SK-N-SH treated with all-trans-retinoic acid at 6 μM for 48 hours (cell line): Measurements from ENCODE around the gene GTF2H4.

ENCODE experiments used
- ATAC-seq: fragments of 200-7000 bp; cut with Tn5 transposase; 3 replicates; pipeline ENCODE4 v1.9.1; 2020; ENCODE audit warnings: mild to moderate bottlenecking, moderate library complexity
- ARNTL ChIP-seq: fragments of 450-650 bp; formaldehyde crosslinking; IDR thresholded peaks from 2 replicates; pipeline ENCODE4 v1.5.0; 2020; ENCODE audit warnings: low read depth, mild to moderate bottlenecking, moderate library complexity, borderline replicate concordance
- BACH2 ChIP-seq: fragments of 250-450 bp; sonication (Bioruptor Pico); IDR thresholded peaks from 2 replicates; pipeline ENCODE4 v1.9.0; 2021; ENCODE audit warnings: mild to moderate bottlenecking, borderline replicate concordance
- CREB5 ChIP-seq: fragments of 250-450 bp; sonication (Bioruptor Pico); IDR thresholded peaks from 2 replicates; pipeline ENCODE4 v1.5.1; 2020; ENCODE audit warnings: low read depth, mild to moderate bottlenecking, moderate library complexity
- CSDC2 ChIP-seq: fragments of 250-450 bp; sonication (Bioruptor Pico); IDR thresholded peaks from 2 replicates; pipeline ENCODE4 v1.5.0; 2020; ENCODE audit warnings: mild to moderate bottlenecking, moderate library complexity
- CSRNP3 ChIP-seq: fragments of 250-450 bp; sonication (Bioruptor Pico); IDR thresholded peaks from 2 replicates; pipeline ENCODE4 v1.5.1; 2021; ENCODE audit warnings: mild to moderate bottlenecking, moderate library complexity
- ESRRG ChIP-seq: fragments of 250-450 bp; sonication (Bioruptor Pico); IDR thresholded peaks from 2 replicates; pipeline ENCODE4 v1.6.1; 2021; ENCODE audit warnings: mild to moderate bottlenecking
- GLIS3 ChIP-seq: fragments of 250-450 bp; sonication (Bioruptor Pico); IDR thresholded peaks from 2 replicates; pipeline ENCODE4 v1.5.0; 2020; ENCODE audit warnings: mild to moderate bottlenecking, moderate library complexity
- ISL1 ChIP-seq: fragments of 250-450 bp; sonication (Bioruptor Pico); IDR thresholded peaks from 2 replicates; pipeline ENCODE4 v2.1.2; 2022; ENCODE audit warnings: mild to moderate bottlenecking, moderate library complexity
- PATZ1 ChIP-seq: fragments of 250-450 bp; sonication (Bioruptor Pico); IDR thresholded peaks from 2 replicates; pipeline ENCODE4 v1.8.0; 2020; ENCODE audit warnings: mild to moderate bottlenecking, moderate library complexity, borderline replicate concordance
- POU6F1 ChIP-seq: fragments of 250-450 bp; sonication (Bioruptor Pico); IDR thresholded peaks from 2 replicates; pipeline ENCODE4 v1.8.0; 2021; ENCODE audit warnings: low read depth, mild to moderate bottlenecking, moderate library complexity, borderline replicate concordance
- PPARA ChIP-seq: fragments of 250-450 bp; sonication (Bioruptor Pico); IDR thresholded peaks from 2 replicates; pipeline ENCODE4 v1.5.0; 2020; ENCODE audit warnings: mild to moderate bottlenecking, borderline replicate concordance
- RARB ChIP-seq: fragments of 250-450 bp; sonication (Bioruptor Pico); IDR thresholded peaks from 2 replicates; pipeline ENCODE4 v1.8.0; 2021; ENCODE audit warnings: mild to moderate bottlenecking, moderate library complexity
- SNAI2 ChIP-seq: fragments of 250-450 bp; sonication (Bioruptor Pico); IDR thresholded peaks from 2 replicates; pipeline ENCODE4 v1.5.0; 2020; ENCODE audit warnings: mild to moderate bottlenecking, moderate library complexity
- TCF4 ChIP-seq: fragments of 250-450 bp; sonication (Bioruptor Pico); IDR thresholded peaks from 2 replicates; pipeline ENCODE4 v1.8.0; 2021; ENCODE audit warnings: mild to moderate bottlenecking, moderate library complexity, borderline replicate concordance
- TOX ChIP-seq: fragments of 250-450 bp; sonication (Bioruptor Pico); IDR thresholded peaks from 2 replicates; pipeline ENCODE4 v1.8.0; 2021; ENCODE audit warnings: mild to moderate bottlenecking, moderate library complexity, borderline replicate concordance
- TSHZ2 ChIP-seq: fragments of 250-450 bp; sonication (Bioruptor Pico); IDR thresholded peaks from 2 replicates; pipeline ENCODE4 v1.5.0; 2020; ENCODE audit warnings: mild to moderate bottlenecking, moderate library complexity
- ZC3H10 ChIP-seq: fragments of 250-450 bp; sonication (Bioruptor Pico); IDR thresholded peaks from 2 replicates; pipeline ENCODE4 v1.5.1; 2021; ENCODE audit warnings: mild to moderate bottlenecking, moderate library complexity
- ZFP3 ChIP-seq: fragments of 250-450 bp; sonication (Bioruptor Pico); IDR thresholded peaks from 2 replicates; pipeline ENCODE4 v1.5.0; 2020; ENCODE audit warnings: mild to moderate bottlenecking, moderate library complexity
- ZFP30 ChIP-seq: fragments of 450-650 bp; formaldehyde crosslinking; IDR thresholded peaks from 2 replicates; pipeline ENCODE4 v1.5.0; 2022; ENCODE audit warnings: mild to moderate bottlenecking, moderate library complexity
- ZNF565 ChIP-seq: fragments of 450-650 bp; formaldehyde crosslinking; conservative IDR thresholded peaks from 2 replicates; pipeline ENCODE4 v1.5.0; 2020; ENCODE audit warnings: low read depth, mild to moderate bottlenecking, moderate library complexity
- ZNF70 ChIP-seq: fragments of 450-650 bp; formaldehyde crosslinking; IDR thresholded peaks from 2 replicates; pipeline ENCODE4 v1.5.0; 2020; ENCODE audit warnings: mild to moderate bottlenecking, moderate library complexity
- ZNF8 ChIP-seq: fragments of 450-650 bp; formaldehyde crosslinking; IDR thresholded peaks from 2 replicates; pipeline ENCODE4 v1.5.0; 2020; ENCODE audit warnings: mild to moderate bottlenecking, moderate library complexity

Gene GTF2H4

DNA sequence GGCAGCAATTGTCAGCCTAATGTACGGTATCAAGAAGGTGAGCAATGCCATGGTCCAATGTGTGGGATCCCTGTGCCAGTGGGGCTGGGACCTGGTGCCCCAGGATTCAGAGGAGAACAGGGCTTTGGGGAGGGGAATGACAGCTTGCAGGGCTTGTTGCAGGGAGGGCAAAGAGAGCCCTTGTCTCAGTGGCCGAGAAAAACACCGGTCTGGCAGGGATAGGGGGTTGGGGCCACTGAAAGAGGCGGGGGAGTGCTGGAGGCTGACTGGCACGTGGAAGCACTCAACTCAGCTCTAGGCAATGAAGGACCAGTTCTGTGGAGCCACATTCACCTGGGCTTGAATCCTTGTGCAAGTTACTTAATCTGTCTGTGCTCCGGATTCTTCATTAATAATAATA lies 29.3 kb downstream of the GTF2H4 start:
- no peak for TF ChIP-seq PPARA
- TF ChIP-seq CREB5 (CRISPR knock-in tag): no peak
- TF ChIP-seq ZC3H10 (CRISPR knock-in tag): no peak
- no peak for TF ChIP-seq RARB
- no peak for TF ChIP-seq CSRNP3 (CRISPR knock-in tag)
- TF ChIP-seq PATZ1 (CRISPR knock-in tag): no peak
- no peak for TF ChIP-seq ZFP3
- no peak for TF ChIP-seq ZNF70 (CRISPR knock-in tag)
- no peak for TF ChIP-seq ARNTL (CRISPR knock-in tag)
- TF ChIP-seq ISL1: no peak
- TF ChIP-seq TSHZ2 (CRISPR knock-in tag): no peak
- no peak for TF ChIP-seq CSDC2 (CRISPR knock-in tag)
- no peak for TF ChIP-seq ESRRG
- TF ChIP-seq ZFP30: no peak
- no peak for TF ChIP-seq GLIS3 (CRISPR knock-in tag)
- TF ChIP-seq TOX: no peak
- TF ChIP-seq ZNF8 (CRISPR knock-in tag): no peak
- no peak for TF ChIP-seq SNAI2 (CRISPR knock-in tag)
- no peak for ATAC-seq

DNA sequence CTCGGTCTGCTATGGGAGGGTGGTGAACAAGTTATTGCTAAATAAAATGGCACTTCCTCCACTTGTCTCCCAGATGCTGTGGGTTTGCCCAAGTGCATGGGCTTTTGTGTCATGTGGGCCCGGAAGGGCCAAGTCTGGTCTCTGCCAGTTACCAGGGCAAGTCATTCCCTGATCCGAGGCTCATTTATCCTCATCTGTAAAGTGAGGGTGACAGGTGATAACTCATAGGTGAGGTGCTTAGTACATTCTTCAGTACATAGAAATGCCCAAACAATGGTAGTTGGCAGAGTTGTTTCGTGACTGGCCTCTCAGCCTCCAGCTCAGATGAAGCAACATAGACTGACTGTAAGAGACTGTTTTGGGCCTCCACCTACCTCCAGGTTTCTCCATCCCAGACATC lies 30.7 kb downstream of the GTF2H4 start:
- ATAC-seq: no peak
- TF ChIP-seq ZNF565 (no peak), ARNTL (CRISPR knock-in tag) (no peak), ZNF70 (CRISPR knock-in tag) (no peak), ZNF8 (CRISPR knock-in tag) (no peak), CREB5 (CRISPR knock-in tag) (no peak), BACH2 (CRISPR knock-in tag) (no peak), TCF4 (CRISPR knock-in tag) (no peak), PPARA (no peak), POU6F1 (CRISPR knock-in tag) (no peak), CSRNP3 (CRISPR knock-in tag) (no peak), TOX (no peak), RARB (no peak), SNAI2 (CRISPR knock-in tag) (no peak), GLIS3 (CRISPR knock-in tag) (no peak), ESRRG (no peak), ZC3H10 (CRISPR knock-in tag) (no peak), TSHZ2 (CRISPR knock-in tag) (no peak), ZFP30 (no peak), PATZ1 (CRISPR knock-in tag) (no peak)
